SU-DHL-6 (cell line): ENCODE measurements around the gene SYT17.

ENCODE experiments used
- EZH2phosphoT487 ChIP-seq: fragments of 200-600 bp; sonication (generic), shearing (Covaris generic); conservative IDR thresholded peaks from 2 replicates; pipeline ENCODE4 v1.6.1; 2018; ENCODE audit warnings: mild to moderate bottlenecking, antibody characterized with exemption, low read length, moderate library complexity, mixed read lengths
- TF ChIP-seq, protein P1 (sequence below): fragments of 200-600 bp; sonication (generic); IDR thresholded peaks from one replicate; pipeline ENCODE4 v1.5.1; 2017; ENCODE audit warnings: antibody characterized with exemption, mild to moderate bottlenecking, low read length, moderate library complexity; ENCODE audit not compliant: insufficient read depth, poor library complexity, severe bottlenecking

DNA sequence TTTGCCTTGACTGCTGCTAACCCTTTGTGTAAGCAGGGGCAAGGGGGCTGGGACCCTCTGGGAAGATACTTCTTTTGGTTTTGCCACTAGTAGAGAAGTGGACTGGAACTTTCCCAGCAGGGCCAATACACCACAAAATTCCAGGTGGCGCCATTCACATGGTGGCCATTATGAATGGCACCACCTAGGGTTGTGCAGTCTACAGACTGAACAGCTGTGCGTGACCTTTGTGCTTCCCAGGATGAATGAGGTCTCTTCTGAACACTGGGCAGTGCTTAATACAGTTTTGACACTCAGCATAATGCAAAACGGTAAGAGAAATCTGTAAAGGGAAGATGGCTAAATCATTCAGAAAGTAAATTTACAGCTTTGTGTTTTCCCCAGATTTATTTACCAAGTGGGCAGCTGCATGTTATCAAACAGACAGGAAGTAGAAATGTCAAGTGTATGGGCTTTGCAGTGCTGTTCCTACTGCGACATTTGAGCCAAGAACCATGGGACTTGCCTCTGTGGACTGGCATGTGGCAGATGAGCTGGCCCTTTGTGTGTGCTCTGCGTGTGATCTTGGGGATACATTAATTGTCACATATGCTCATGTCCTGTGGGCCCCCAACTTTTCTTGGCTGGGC is 9.2 kb downstream of the SYT17 start:
- no peak for TF ChIP-seq EZH2phosphoT487
- TF ChIP-seq, protein P1, sequence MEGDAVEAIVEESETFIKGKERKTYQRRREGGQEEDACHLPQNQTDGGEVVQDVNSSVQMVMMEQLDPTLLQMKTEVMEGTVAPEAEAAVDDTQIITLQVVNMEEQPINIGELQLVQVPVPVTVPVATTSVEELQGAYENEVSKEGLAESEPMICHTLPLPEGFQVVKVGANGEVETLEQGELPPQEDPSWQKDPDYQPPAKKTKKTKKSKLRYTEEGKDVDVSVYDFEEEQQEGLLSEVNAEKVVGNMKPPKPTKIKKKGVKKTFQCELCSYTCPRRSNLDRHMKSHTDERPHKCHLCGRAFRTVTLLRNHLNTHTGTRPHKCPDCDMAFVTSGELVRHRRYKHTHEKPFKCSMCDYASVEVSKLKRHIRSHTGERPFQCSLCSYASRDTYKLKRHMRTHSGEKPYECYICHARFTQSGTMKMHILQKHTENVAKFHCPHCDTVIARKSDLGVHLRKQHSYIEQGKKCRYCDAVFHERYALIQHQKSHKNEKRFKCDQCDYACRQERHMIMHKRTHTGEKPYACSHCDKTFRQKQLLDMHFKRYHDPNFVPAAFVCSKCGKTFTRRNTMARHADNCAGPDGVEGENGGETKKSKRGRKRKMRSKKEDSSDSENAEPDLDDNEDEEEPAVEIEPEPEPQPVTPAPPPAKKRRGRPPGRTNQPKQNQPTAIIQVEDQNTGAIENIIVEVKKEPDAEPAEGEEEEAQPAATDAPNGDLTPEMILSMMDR = no peak
